ENCODE measurements around the gene ATG16L1. TPM values are rescaled to one million over a fixed set of nuclear protein-coding genes. Genes with fewer than 3 reads are reported as not detected.
A peak's percentile ranks its signal among the peaks of the same experiment; 100 is the strongest.

ATG16L1 gene
- total and polyA plus RNA-seq, 8 donors, result 7.6 to 71.9 (median 10.9) TPM

DNA sequence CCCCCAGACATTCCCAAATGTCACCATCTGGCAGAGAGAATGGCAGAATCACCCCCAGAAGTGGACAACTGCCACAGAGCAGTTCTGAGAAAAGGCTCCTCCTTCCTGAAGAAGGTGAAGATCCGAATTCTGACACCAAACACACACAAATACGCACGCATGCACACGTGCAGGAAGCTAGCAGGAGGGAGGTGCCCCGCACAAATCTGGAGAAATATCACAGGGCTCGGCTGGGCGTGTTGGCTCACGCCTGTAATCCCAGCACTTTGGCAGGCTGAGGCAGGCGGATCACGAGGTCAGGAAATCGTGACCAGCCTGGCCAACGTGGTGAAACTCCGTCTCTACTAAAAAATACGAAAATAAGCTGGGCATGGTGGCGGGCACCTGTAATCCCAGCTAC is 38.5 kb upstream of the ATG16L1 start:
- H3K27ac ChIP-seq, result no peak overlapping the region
- no peak for DNase-seq
- whole genome bisulfite sequencing, 5 donors, result 81 to 90% (median 89%) methylated on average over 15 of the region's 15 CpGs

DNA sequence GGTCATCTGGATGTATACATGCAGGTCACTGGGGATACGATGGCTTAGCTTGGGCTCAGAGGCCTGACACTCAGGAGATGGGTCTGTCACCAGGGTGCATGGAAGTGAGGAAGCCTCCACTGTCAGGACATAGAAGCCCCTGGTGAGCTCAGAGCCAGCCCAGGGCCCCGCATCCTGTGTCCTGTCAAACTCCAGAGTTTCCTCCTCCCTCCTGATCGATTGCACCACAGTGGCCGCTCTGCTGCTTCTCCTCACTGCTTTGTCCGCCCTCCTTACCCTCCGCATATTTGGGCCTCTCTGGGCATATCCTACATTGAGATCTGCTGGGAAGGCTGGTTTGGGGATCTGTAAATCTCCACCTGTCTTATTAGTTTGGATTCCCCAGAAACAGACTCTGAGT is 37.5 kb upstream of the ATG16L1 start:
- Histone ChIP-seq H3K4me3 (no peak overlapping the region), H3K27ac (no peak overlapping the region), H3K4me1 (peaks cover 9 to 26% (median 17%) of the 10 kb centered on the region in 4 donors), H3K36me3 (no peaks in the 10 kb centered on the region), H3K27me3 (no peaks in the 10 kb centered on the region), H3K9me3 (no peaks in the 10 kb centered on the region)
- DNase-seq, result no peak
- no peak for TF ChIP-seq POLR2AphosphoS5 (IDR thresholded peaks at IDR 0.05)
- TF ChIP-seq EP300 (IDR thresholded peaks at IDR 0.05), result no peak
- TF ChIP-seq POLR2A (IDR thresholded peaks at IDR 0.05), result no peak
- TF ChIP-seq, protein P1, sequence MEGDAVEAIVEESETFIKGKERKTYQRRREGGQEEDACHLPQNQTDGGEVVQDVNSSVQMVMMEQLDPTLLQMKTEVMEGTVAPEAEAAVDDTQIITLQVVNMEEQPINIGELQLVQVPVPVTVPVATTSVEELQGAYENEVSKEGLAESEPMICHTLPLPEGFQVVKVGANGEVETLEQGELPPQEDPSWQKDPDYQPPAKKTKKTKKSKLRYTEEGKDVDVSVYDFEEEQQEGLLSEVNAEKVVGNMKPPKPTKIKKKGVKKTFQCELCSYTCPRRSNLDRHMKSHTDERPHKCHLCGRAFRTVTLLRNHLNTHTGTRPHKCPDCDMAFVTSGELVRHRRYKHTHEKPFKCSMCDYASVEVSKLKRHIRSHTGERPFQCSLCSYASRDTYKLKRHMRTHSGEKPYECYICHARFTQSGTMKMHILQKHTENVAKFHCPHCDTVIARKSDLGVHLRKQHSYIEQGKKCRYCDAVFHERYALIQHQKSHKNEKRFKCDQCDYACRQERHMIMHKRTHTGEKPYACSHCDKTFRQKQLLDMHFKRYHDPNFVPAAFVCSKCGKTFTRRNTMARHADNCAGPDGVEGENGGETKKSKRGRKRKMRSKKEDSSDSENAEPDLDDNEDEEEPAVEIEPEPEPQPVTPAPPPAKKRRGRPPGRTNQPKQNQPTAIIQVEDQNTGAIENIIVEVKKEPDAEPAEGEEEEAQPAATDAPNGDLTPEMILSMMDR (IDR thresholded peaks at IDR 0.05), result no peak
- intact Hi-C loops (cut with DNase I; ENCODE audit: low total_unique reads), result no loop called here
- WGBS, 5 donors, result 80 to 91% (median 86%) methylated on average over 6 of the region's 6 CpGs

More for the DNA sequence above, 38.5 kb upstream of the ATG16L1 start:
- Histone ChIP-seq H3K27me3 (no peaks in the 10 kb centered on the region), H3K4me1 (peaks cover 9 to 34% (median 17%) of the 10 kb centered on the region in 4 donors), H3K36me3 (peaks cover 0 to under 1% (median 0%) of the 10 kb centered on the region in 4 donors), H3K9me3 (no peaks in the 10 kb centered on the region), H3K4me3 (no peak overlapping the region)
- no peak for TF ChIP-seq POLR2AphosphoS5 (IDR thresholded peaks at IDR 0.05)
- TF ChIP-seq, protein P1 (IDR thresholded peaks at IDR 0.05), result no peak
- intact Hi-C loops (cut with DNase I; ENCODE audit: low total_unique reads), result no loop called here

DNA sequence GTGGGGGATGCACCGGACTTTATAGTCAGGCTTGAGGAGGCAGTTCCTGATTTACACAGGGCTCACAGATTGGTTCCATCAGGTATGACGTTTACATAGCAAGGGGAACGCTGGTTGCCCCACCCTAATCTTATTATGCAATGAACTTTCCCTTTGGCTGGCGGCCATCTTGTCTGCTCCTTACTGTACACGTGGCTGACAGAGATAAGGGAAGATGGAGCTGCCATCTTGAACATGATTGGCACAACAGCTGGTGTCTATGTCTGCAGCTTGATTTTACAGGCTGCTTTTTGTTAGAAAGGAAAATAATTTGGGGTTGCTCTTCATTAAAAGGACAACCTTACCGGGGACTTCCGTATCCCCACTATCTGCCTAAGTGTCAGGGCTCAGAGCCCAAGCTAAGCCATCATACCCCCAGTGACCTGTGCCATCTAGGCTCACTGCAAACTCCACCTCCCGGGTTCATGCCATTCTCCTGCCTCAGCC is 33.5 kb upstream of the ATG16L1 start:
- Histone ChIP-seq H3K27ac (no peak overlapping the region), H3K4me1 (peaks cover 0 to 11% (median 3%) of the 10 kb centered on the region in 4 donors), H3K9me3 (no peaks in the 10 kb centered on the region), H3K27me3 (no peaks in the 10 kb centered on the region), H3K4me3 (no peak overlapping the region), H3K36me3 (no peaks in the 10 kb centered on the region)
- TF ChIP-seq POLR2AphosphoS5 (IDR thresholded peaks at IDR 0.05) (no peak), EP300 (IDR thresholded peaks at IDR 0.05) (no peak), POLR2A (IDR thresholded peaks at IDR 0.05) (no peak)
- TF ChIP-seq, protein P1 (IDR thresholded peaks at IDR 0.05), result no peak
- intact Hi-C loops (cut with DNase I; ENCODE audit: low total_unique reads), result no loop called here
- peak; percentile 30 to 44 for DNase-seq
- WGBS, 5 donors, result 60 to 70% (median 63%) methylated on average over 8 of the region's 8 CpGs

DNA sequence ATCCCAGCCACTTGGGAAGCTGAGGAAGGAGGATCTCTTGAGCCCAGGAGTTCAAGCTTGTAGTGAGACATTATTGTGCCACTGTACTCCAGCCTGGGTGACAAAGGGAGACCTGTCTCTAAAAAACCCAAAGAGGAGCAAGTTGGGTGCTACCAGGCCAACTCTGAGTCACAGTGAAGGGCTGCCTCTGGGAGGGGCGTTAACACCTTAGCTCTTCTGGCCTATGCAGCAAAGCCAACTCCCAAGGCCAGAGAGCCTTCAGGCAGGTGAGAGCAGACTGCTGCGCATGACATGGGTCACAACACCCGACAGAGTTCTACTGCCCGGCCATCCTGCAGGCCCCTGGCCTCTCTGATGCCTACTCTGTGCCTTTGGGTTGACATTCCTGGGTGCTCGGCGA is 32.6 kb upstream of the ATG16L1 start:
- no peak for DNase-seq
- TF ChIP-seq EP300 (IDR thresholded peaks at IDR 0.05) (no peak), POLR2AphosphoS5 (IDR thresholded peaks at IDR 0.05) (no peak), POLR2A (IDR thresholded peaks at IDR 0.05) (no peak)
- TF ChIP-seq, protein P1 (IDR thresholded peaks at IDR 0.05), result no peak

More for the DNA sequence above, 32.6 kb upstream of the ATG16L1 start:
- peaks cover 0 to 11% (median 3%) of the 10 kb centered on the region in 4 donors for H3K4me1 ChIP-seq
- H3K27ac ChIP-seq, result no peak overlapping the region
- no peaks in the 10 kb centered on the region for H3K36me3 ChIP-seq
- 94 to 98% (median 97%) methylated on average over 6 of the region's 6 CpGs for WGBS, 5 donors
- no peaks in the 10 kb centered on the region for H3K9me3 ChIP-seq
- H3K27me3 ChIP-seq, result no peaks in the 10 kb centered on the region
- no peak overlapping the region for H3K4me3 ChIP-seq
- intact Hi-C loops (cut with DNase I; ENCODE audit: low total_unique reads), result no loop called here
